GM21786 (cell line): ENCODE data around the gene AFAP1.
"Not testable (repeated sequence)": the region's sequence is repeated elsewhere in the genome, so short reads cannot be mapped to it uniquely, and the experiment has no call there.

Experiments used
- ATAC-seq: cut with Tn5 transposase; IDR thresholded peaks from one replicate; pipeline ENCODE4 v1.9.1; 2021; ENCODE audit not compliant: unreplicated experiment

Gene AFAP1

GRCh38 chr4:7947927-7948326 lies 8.3 kb upstream of the AFAP1 start:
- ATAC-seq = no peak

GRCh38 chr4:7945709-7946380 lies 6.2 kb upstream of the AFAP1 start:
- no peak for ATAC-seq

- ATAC-seq = no peak
These were observed 5.0 kb upstream of the AFAP1 start for GRCh38 chr4:7944599-7945220.

GRCh38 chr4:7943688-7944087 lies 4.0 kb upstream of the AFAP1 start:
- not testable (repeated sequence) for ATAC-seq

GRCh38 chr4:7943211-7943610 lies 3.5 kb upstream of the AFAP1 start:
- no peak for ATAC-seq

GRCh38 chr4:7941965-7942496 lies 2.4 kb upstream of the AFAP1 start:
- no peak for ATAC-seq

GRCh38 chr4:7941111-7941964 lies 1.7 kb upstream of the AFAP1 start:
- no peak for ATAC-seq

GRCh38 chr4:7938609-7939376 lies 868 bp downstream of the AFAP1 start:
- no peak for ATAC-seq

- no peak for ATAC-seq
These were observed 1.4 kb downstream of the AFAP1 start for GRCh38 chr4:7938266-7938608.

GRCh38 chr4:7937006-7937405 lies 2.7 kb downstream of the AFAP1 start:
- ATAC-seq = no peak

- ATAC-seq = no peak
These were observed 5.8 kb downstream of the AFAP1 start for GRCh38 chr4:7933651-7934510.

- no peak for ATAC-seq
These were observed 7.4 kb downstream of the AFAP1 start for GRCh38 chr4:7932287-7932686.

- ATAC-seq = no peak
These were observed 10.3 kb downstream of the AFAP1 start for GRCh38 chr4:7929118-7929951.

- ATAC-seq = no peak
These were observed 10.9 kb downstream of the AFAP1 start for GRCh38 chr4:7928711-7929110.

GRCh38 chr4:7926822-7927221 lies 12.8 kb downstream of the AFAP1 start:
- ATAC-seq = no peak

GRCh38 chr4:7924570-7924969 lies 15.1 kb downstream of the AFAP1 start:
- ATAC-seq = no peak

- no peak for ATAC-seq
These were observed 15.5 kb downstream of the AFAP1 start for GRCh38 chr4:7924163-7924562.

GRCh38 chr4:7922466-7922865 lies 17.2 kb downstream of the AFAP1 start:
- no peak for ATAC-seq

GRCh38 chr4:7918981-7919380 lies 20.7 kb downstream of the AFAP1 start:
- no peak for ATAC-seq
